GM15510 (cell line): ENCODE results near the gene KCNMB2.

Experiments
- POLR2A ChIP-seq: IDR thresholded peaks from 3 replicates; pipeline ENCODE4 v1.6.1; 2011; ENCODE audit warnings: borderline replicate concordance; ENCODE audit not compliant: insufficient read length; ENCODE audit errors: extremely low read depth

The KCNMB2 gene

DNA sequence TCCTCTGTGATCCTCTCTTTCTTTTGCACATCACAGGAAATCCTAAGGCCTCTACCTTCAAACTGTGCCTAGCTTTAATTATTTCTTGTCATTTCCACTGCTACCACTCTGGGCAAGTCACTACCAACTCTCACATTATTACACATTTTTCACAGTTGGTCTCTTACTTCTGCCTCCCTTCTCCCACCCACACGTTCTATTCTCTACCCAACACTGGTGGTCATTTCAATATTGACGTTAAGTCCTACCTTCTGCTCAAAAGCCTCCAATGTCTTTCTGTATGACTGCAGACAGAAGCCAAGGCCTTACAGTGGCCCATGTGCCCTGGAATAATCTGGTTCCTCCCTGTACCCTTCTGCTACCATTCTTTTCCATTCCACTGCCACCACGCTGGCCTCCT is 3.9 kb downstream of the KCNMB2 start:
- no peak for TF ChIP-seq POLR2A

DNA sequence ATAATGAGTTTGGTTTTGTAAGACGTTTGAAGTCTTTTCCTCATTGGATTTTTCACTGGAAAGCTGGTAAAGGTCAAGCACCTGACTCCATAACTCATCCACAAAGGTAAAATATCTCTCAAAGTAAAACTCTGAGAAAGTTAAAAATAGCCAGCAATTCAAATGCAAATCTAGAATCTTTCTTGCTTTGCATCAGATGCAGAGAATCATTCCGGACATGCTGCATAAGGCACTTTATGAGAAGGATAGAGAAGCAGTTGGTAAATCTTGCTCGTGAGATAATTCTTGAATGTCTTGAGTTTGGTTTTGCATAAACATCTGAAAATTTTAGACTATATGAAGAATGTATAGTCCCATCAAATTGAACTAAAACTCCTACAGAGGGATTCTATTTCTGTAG is 9.1 kb downstream of the KCNMB2 start:
- TF ChIP-seq POLR2A = no peak

DNA sequence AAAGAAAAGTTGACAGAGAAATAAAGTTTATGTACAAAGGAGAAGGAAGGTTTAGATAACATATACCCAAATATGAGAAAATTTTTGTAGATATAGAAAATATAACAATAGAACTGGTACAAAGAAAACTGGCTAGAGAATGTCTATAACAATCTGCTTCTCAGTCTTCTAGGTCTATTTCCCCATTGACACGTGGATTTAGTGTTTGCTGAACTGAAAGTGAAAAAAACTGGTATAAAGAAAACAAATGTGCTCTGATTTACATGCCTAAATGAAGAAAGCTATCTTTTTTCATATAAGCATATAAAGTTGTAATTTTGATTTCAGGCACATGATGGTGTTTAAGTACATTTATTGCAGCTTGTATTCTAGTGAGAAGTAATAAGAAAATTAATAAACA is 9.8 kb downstream of the KCNMB2 start:
- no peak for TF ChIP-seq POLR2A

DNA sequence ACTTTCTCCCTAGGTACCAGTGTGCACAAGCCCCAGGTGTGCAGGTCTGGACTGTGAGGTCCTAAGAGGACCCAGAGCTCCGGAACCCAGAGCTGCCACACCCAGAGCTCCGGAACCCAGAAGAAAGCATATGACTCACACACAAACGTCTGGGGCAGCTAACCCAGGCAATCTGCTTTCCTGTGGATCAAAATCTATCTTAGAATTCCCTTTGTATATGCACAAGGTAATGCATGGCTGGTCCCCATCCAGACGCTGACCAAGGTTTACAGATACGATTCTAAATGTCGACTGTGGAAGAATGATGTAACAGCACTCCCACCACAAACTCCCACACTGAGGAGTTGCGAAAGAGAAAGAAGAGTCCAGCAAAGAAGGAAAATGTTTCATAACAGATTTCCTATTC is 15.7 kb downstream of the KCNMB2 start:
- TF ChIP-seq POLR2A = no peak

DNA sequence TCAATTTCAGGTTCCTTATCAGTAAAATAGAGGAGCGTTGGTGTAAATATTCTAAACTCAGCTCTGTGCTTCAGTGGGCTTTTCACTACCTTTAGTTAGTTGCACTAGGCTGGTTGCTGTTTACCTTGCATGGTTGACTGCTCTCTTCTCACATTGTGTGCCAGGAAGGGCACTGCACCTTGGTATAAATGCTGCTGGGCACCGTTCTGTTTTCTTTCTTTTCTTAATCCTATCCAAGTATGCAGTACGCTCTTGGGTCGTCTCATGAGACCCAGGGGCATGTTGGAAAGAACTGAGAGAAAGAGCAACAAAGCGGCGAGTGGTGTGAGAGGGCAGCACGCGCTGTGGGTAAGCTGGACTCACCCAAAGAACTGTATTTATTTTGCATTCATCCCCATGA is 22.4 kb downstream of the KCNMB2 start:
- no peak for TF ChIP-seq POLR2A

DNA sequence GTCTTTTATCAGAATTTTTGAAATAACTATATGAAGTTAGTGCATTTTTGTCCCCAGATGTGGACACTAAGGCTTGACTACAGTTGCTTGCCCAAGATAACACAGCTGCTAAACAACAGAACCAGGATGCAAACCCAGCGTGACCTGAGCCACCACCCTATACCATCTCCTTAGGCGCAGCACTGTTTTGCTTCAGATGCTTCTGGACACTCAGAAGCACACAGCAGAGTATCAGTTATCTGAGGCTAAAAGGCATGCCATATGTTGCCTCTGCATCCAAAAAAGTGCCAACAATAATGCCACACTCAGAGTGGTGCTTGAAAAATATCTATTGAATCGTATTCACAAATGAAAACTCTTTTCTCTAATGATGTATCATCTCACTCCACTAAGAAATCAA is 24.5 kb downstream of the KCNMB2 start:
- no peak for TF ChIP-seq POLR2A

DNA sequence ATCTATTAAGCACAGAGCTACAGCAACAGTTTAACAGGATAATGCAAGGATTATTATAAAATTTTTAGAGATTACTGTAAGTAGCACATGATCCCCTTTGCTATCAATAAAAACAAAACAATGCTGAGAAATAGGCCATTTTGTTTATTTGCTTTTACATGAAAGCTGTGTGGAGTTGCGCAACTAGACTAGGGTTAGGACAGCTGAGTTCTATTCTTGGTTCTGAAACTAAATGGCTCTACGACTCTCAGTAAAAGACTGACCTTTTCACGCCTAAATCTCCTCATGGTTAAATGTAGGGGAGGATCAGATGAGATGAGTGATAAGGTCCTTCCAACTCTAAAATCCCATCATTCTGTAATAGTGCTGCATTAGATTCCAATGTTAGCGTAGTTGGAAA is 25.0 kb downstream of the KCNMB2 start:
- no peak for TF ChIP-seq POLR2A

DNA sequence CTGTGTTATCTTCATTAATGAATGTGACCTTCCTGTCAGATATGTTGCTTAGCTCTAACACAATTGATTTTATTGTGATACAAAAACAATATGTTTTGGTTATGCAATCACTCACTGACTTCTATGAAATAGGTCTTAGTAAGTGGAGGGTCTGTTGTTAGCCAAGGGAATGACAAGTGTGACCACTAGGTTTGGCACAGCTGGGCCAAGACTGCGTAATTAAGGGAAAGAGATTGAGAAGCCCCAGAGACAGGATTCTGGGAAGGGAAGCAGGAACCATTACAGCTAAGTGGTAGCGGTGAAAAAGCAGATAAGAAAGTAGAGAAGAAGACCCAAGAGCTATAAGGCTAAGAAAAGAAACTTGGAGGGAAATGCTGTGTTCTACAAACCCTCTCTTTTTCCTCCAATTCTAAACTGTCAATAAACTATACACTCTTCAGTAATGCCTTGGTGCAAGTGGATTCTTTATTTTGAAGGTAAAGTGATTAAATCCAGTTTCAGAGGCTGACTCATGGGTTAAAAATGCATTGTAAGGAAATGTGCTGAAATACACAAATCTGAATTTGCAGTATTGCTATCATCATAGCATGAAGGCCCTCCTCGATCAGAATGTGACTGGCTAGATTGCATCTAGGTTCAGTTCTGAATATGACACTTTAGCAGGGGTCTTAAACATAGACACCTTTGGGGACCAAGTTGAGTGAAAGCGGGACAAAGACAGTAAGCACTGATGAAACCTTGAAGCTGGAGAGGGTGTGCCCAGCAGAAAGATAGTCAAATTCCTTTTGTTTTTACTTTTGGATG is 26.1 kb downstream of the KCNMB2 start:
- TF ChIP-seq POLR2A = no peak

DNA sequence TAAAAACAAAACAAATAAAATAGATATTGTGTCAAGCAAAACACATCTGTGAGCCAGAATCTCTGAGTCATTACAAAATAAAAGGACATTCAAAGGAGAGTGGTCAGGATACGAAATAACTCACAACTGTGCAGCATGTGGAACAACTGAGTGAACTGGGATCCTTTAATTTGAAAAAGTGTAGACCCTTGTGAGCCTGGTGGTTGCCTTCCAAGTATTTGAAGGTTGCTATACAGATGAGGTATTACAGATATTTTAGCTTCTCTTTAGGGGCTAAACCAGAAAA is 26.7 kb downstream of the KCNMB2 start:
- no peak for TF ChIP-seq POLR2A

DNA sequence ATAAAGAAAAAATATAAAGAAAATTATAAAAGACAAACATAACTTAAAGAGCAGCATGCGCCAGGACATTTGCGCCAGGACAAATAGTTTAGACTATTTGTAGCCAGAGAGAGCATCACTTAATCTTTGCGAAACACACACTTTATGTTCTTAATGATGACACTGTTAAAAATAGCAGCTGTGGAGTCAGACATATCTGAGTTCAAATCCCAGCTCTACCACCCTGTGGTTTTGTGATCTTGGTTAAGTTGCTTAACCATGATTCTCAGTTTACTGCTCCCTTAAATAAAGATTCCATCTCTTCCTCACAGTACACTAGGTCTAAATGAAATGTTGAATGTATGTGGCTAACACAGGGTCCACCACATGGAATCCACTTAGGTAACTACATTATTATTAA is 31.4 kb downstream of the KCNMB2 start:
- TF ChIP-seq POLR2A = no peak

DNA sequence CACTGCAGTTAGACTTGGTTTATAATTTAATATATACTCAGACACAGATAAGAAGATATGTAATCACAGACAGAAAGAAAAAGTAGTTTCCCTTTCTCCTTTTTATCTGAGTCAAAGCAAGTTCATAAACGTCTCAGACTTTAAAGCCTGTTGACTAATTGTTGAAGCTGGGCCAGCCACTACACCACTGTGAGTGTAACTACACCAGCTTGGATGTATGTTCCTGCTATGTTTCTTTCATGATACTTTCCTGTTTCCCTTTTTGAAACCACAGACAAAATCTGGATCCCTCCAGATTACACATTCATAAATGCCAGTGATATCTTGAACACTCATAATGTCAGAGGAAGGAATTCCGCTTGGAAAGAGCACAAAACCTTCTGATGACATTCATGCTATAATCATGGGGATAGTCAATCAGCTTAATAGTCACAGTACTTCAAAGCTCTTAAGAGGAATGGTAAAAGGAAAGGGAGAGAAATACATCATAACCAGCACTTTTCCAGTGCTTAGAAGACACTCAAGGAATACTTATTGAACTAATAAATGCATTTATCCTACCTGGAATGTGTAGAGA is 32.0 kb downstream of the KCNMB2 start:
- TF ChIP-seq POLR2A = no peak

DNA sequence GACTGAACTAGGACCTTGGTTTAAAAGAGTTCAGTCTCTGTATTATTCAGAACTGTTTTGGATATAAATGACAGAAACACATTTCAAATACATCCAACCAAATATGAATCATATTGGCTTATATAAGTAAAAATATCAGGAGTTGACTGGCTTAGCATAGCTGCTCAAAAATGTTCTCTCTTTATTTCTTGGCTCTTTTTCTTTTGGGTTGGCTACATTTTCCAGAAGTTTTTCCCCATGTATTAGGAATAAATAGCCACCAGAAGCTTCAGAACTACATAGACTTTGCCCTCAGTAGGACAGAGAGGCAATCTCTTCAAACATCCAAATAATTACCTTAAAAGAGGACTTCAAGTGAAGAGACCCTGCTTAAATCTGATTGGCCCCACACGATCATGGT is 32.7 kb downstream of the KCNMB2 start:
- TF ChIP-seq POLR2A = no peak

DNA sequence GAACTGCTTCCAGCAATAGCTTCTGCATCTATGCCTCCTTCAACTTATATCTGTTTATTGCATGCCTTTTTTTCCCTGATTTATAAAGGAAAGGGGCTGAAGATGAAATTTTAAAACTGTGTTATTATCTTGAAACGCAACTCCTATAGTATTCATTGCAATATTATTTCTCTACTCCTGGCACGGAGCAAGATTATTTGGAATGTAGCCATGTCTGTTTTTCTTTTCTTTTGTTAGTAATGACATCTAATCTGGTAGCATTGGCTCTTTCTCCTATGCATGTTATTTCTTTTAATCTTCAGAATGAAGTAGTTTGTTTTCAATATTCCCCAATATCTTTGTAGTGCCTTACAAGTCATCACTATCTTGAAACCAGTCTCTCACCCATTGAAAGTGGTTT is 33.6 kb downstream of the KCNMB2 start:
- no peak for TF ChIP-seq POLR2A

DNA sequence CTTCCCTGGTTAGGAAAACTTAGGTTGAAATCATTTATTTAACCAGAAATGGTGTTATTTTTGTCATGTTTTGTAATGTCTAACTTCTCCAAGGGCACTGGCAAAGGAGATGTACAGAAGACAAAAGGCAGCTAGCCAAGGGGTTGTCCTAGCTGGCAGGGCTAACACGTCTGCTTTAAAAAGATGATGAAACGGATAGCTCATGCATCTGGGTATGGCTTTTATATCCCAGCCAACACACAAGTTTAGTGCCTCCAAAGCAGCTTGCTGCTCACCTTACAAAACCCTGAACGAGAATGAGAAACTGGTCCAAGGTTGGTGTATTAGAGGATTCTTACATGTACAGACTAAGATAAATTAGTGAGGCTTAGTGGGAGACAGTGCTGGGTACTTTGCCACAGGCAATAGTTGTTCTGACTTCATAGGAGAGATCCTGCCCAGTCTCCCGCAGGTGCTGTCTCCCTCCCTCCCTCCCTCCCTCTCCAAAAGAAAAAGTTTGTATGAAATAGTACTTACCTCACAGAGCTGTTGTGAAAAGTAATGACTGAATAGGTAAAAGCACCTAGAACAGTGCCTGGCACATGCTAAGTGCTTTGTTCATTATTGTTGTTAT is 47.8 kb downstream of the KCNMB2 start:
- no peak for TF ChIP-seq POLR2A

DNA sequence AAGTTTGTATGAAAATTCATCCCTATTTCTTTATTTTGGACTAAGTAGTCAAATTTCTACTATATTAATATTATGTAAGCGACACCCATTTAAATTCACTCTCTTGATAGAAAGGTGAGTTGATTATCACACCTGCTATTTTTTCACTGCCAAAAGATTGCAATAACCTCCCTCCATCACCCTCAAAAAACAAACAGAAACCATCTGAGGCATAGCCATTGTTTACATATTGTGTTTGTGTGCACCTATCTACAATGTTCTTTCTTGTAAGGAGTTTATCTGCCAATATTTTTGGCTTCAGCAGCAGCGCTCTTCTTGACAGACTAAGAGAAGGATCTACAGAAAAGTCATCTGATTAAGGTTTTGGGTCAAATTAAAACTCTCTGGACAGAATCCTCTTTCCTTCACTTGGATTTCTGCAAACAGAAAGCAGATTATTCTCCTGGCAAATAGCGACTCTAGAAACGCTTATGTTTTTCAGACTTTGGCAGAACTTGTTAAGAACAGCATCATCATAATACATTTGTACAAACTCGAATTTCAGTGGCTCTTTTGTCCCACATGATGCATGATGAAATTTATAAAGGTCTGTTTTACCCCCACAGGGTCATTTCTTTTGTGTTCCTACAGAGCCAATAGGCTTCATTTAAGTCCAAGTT is 48.6 kb downstream of the KCNMB2 start:
- TF ChIP-seq POLR2A = no peak

DNA sequence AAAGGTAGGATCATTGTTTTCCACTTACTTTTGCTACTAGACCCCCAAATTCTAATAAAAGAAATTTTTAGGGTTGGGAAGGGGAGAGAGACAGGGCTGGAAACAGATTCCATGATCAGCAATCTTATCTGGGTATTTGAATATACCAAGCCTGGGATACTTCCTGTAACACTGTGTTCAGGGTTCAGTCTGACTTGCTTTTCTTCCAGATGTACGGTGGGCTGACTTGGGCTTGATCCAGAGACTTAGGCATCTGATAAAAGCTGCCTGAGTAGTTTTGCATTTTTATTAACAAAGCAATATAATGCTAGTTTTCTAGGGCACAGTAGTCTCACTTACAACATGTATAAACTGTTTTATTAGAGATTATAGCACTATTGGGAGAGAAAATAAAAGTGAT is 49.2 kb downstream of the KCNMB2 start:
- no peak for TF ChIP-seq POLR2A
